Activated T-helper 1 cell treated with Interleukin-2 at 50 U/mL for 16 hours (primary cell): ENCODE data around the gene SLMAP.

Experiments
- DNase-seq: peaks from one replicate; pipeline ENCODE4 v3.0.0-alpha.2; 2020; ENCODE audit warnings: low read depth

Gene SLMAP

GRCh38 chr3:57755741-57756527 lies at the start of gene SLMAP:
SLMAP (plus strand) TSS chr3:57756309; CDS start chr3:57757652, 1,343 bp downstream.
- DNase-seq, result peak; percentile 89

GRCh38 chr3:57706462-57706861 lies 49.6 kb upstream of the SLMAP start:
- DNase-seq, result no peak

GRCh38 chr3:57709031-57709430 lies 47.1 kb upstream of the SLMAP start:
- no peak for DNase-seq

- no peak for DNase-seq
Observed at GRCh38 chr3:57709559-57709958, 46.5 kb upstream of the SLMAP start.

- DNase-seq, result no peak
Observed at GRCh38 chr3:57715686-57716085, 40.4 kb upstream of the SLMAP start.

GRCh38 chr3:57717205-57717868 lies 38.8 kb upstream of the SLMAP start:
- no peak for DNase-seq

- no peak for DNase-seq
Observed at GRCh38 chr3:57718118-57718517, 38.0 kb upstream of the SLMAP start.

- DNase-seq, result no peak
Observed at GRCh38 chr3:57726397-57726796, 29.7 kb upstream of the SLMAP start.

- DNase-seq, result no peak
Observed at GRCh38 chr3:57727106-57727505, 29.0 kb upstream of the SLMAP start.

GRCh38 chr3:57729334-57730045 lies 26.6 kb upstream of the SLMAP start:
- DNase-seq, result no peak

GRCh38 chr3:57730682-57731081 lies 25.4 kb upstream of the SLMAP start:
- DNase-seq, result no peak

- DNase-seq, result no peak
Observed at GRCh38 chr3:57731311-57731710, 24.8 kb upstream of the SLMAP start.

GRCh38 chr3:57733790-57734189 lies 22.3 kb upstream of the SLMAP start:
- no peak for DNase-seq

GRCh38 chr3:57735405-57735804 lies 20.7 kb upstream of the SLMAP start:
- no peak for DNase-seq

- no peak for DNase-seq
Observed at GRCh38 chr3:57737840-57738239, 18.3 kb upstream of the SLMAP start.

- no peak for DNase-seq
Observed at GRCh38 chr3:57738391-57738790, 17.7 kb upstream of the SLMAP start.

GRCh38 chr3:57740027-57740426 lies 16.1 kb upstream of the SLMAP start:
- DNase-seq, result no peak

GRCh38 chr3:57743496-57743895 lies 12.6 kb upstream of the SLMAP start:
- no peak for DNase-seq

GRCh38 chr3:57745101-57745500 lies 11.0 kb upstream of the SLMAP start:
- DNase-seq, result no peak

GRCh38 chr3:57746156-57747010 lies 9.7 kb upstream of the SLMAP start:
- DNase-seq, result no peak

- DNase-seq, result no peak
Observed at GRCh38 chr3:57749542-57749941, 6.6 kb upstream of the SLMAP start.

GRCh38 chr3:57752307-57752706 lies 3.8 kb upstream of the SLMAP start:
- DNase-seq, result no peak
